BE2C (cell line): ENCODE data around the gene PHACTR4.

Experiments
- DNase-seq: peaks from one replicate; pipeline ENCODE4 v3.0.0-alpha.2; 2020
- H3K27me3 ChIP-seq: fragments of 250-450 bp; sonication (Bioruptor Pico); 2 replicates; pipeline ENCODE4 v1.5.1; 2020; ENCODE audit warnings: mild to moderate bottlenecking
- H3K36me3 ChIP-seq: fragments of 250-450 bp; sonication (Bioruptor Pico); 2 replicates; pipeline ENCODE4 v1.5.1; 2020; ENCODE audit warnings: mild to moderate bottlenecking
- H3K4me1 ChIP-seq: fragments of 250-450 bp; sonication (Bioruptor Pico); 2 replicates; pipeline ENCODE4 v1.5.1; 2020
- H3K4me3 ChIP-seq: 2 replicates; pipeline ENCODE4 v1.5.1; 2011; ENCODE audit warnings: low read depth, low read length
- H3K9me3 ChIP-seq: fragments of 250-450 bp; sonication (Bioruptor Pico); 2 replicates; pipeline ENCODE4 v1.5.1; 2020
- TF ChIP-seq, protein P1 (sequence below): IDR thresholded peaks from 2 replicates; pipeline ENCODE4 v1.5.1; 2012; ENCODE audit warnings: mild to moderate bottlenecking, low read depth, low read length

PHACTR4 gene

GRCh38 chr1:28507646-28508434 is 138.3 kb downstream of the PHACTR4 start:
- H3K9me3 ChIP-seq: no peaks in the 10 kb centered on the region
- no peak for DNase-seq
- no peaks in the 10 kb centered on the region for H3K4me1 ChIP-seq
- H3K27me3 ChIP-seq: no peaks in the 10 kb centered on the region
- TF ChIP-seq, protein P1, sequence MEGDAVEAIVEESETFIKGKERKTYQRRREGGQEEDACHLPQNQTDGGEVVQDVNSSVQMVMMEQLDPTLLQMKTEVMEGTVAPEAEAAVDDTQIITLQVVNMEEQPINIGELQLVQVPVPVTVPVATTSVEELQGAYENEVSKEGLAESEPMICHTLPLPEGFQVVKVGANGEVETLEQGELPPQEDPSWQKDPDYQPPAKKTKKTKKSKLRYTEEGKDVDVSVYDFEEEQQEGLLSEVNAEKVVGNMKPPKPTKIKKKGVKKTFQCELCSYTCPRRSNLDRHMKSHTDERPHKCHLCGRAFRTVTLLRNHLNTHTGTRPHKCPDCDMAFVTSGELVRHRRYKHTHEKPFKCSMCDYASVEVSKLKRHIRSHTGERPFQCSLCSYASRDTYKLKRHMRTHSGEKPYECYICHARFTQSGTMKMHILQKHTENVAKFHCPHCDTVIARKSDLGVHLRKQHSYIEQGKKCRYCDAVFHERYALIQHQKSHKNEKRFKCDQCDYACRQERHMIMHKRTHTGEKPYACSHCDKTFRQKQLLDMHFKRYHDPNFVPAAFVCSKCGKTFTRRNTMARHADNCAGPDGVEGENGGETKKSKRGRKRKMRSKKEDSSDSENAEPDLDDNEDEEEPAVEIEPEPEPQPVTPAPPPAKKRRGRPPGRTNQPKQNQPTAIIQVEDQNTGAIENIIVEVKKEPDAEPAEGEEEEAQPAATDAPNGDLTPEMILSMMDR: no peak
- H3K36me3 ChIP-seq: peaks cover 67% of the 10 kb centered on the region
- peak overlapping the region; percentile 70 for H3K4me3 ChIP-seq

DNA sequence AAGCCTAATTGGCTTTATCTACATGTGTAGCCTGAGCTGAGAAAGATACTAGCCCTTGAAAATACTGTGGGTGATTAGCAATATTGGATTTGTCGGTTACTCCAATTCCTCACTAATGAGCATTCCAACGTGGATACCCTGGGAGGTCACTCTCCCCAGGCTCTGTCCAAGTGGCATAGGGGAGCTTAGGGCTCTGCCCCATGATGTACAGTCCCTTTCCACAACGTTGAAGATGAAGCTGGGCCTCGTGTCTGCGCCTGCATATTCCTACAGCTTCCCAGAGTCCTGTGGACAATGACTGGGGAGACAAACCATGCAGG is 138.9 kb downstream of the PHACTR4 start:
- Histone ChIP-seq H3K36me3 (peaks cover 72% of the 10 kb centered on the region), H3K4me1 (no peaks in the 10 kb centered on the region), H3K4me3 (peak overlapping the region; percentile 70), H3K9me3 (no peaks in the 10 kb centered on the region), H3K27me3 (no peaks in the 10 kb centered on the region)
- DNase-seq: no peak
- TF ChIP-seq, protein P1: no peak

GRCh38 chr1:28509705-28510272 is 140.2 kb downstream of the PHACTR4 start:
- TF ChIP-seq, protein P1: no peak
- H3K36me3 ChIP-seq: peaks cover 72% of the 10 kb centered on the region
- no peaks in the 10 kb centered on the region for H3K4me1 ChIP-seq
- no peak for DNase-seq
- H3K4me3 ChIP-seq: peak overlapping the region; percentile 70
- H3K27me3 ChIP-seq: no peaks in the 10 kb centered on the region
- no peaks in the 10 kb centered on the region for H3K9me3 ChIP-seq

DNA sequence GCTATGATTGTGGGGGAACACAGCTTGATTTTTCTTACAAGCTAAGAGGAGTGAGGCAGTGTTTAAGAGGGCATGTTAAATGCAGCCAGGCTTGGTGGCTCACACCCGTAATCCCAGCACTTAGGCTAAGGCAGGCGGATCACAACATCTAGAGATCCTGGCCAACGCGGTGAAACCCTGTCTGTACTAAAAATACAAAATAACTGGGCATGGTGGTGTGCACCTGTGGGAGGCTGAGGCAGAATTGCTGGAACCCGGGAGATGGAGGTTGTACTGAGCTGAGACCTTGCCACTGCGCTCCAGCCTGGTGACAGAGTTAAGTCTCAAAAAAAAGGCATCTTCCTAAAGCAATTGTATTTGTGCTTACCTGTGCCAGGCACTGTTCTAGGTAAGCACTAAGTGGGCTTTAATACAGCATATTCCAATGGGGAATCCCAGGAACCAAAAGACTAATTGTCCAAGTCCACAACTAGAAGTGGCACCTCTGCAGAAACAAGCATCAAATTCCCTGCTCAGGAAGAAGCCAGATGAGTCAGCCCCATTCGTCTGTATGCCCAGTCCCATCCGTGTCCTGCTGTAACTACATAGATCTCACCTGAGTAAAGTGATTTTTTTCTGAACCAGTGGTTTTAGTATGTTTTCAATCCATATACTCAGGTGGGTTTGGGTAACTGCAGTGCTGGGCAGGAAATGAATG is 140.9 kb downstream of the PHACTR4 start:
- Histone ChIP-seq H3K4me3 (peak overlapping the region; percentile 70), H3K4me1 (no peaks in the 10 kb centered on the region), H3K9me3 (no peaks in the 10 kb centered on the region), H3K36me3 (peaks cover 72% of the 10 kb centered on the region), H3K27me3 (no peaks in the 10 kb centered on the region)
- TF ChIP-seq, protein P1: no peak
- DNase-seq: no peak

DNA sequence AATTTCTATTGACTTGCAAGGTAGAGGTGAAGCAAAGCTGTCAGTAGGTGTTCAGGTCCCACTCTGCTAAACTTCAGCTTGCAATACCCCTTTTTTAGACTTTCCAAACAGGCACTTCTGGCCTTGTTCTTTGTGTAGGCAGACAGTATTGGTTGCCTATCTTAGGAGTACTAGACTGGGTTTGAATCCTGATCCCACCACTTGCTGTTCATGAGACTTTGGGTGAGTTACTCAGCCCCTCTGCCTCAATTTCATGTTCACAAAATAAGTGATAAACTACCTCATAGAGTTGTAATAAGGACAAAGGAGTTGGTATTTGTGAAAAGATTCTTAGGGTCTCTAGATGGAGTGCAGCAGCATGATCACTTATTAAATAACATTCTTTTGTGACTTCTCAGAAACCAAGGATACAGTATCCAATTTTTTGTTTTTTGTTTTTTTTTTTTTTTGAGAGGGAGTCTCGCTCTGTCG is 141.5 kb downstream of the PHACTR4 start:
- peak overlapping the region; percentile 70 for H3K4me3 ChIP-seq
- no peak for DNase-seq

More for the DNA sequence above, 141.5 kb downstream of the PHACTR4 start:
- Histone ChIP-seq H3K27me3 (no peaks in the 10 kb centered on the region), H3K36me3 (peaks cover 72% of the 10 kb centered on the region), H3K4me1 (no peaks in the 10 kb centered on the region), H3K9me3 (no peaks in the 10 kb centered on the region)
- TF ChIP-seq, protein P1: no peak
